ENCODE results near the gene FAM184B.

GRCh38 chr4:17719106-17719505 lies 62.3 kb downstream of the FAM184B start:
- TF ChIP-seq RELA (CRISPR knock-in tag; IDR thresholded peaks at IDR 0.05; ENCODE audit: borderline replicate concordance) (no peak), ETV6 (CRISPR knock-in tag; IDR thresholded peaks at IDR 0.05) (no peak), CTCF (IDR thresholded peaks at IDR 0.05) (no peak), PRDM15 (CRISPR knock-in tag; IDR thresholded peaks at IDR 0.05) (no peak), MYBL2 (CRISPR knock-in tag; IDR thresholded peaks at IDR 0.05) (no peak), ATF3 (CRISPR knock-in tag; conservative IDR thresholded peaks at IDR 0.05) (no peak), NFYB (CRISPR knock-in tag; conservative IDR thresholded peaks at IDR 0.05; ENCODE audit: low read depth) (no peak)

Measured in WTC11 (cell line).